Measurements from ENCODE around the gene DAB2IP.

The DAB2IP gene

GRCh38 chr9:121757281-121757585 lies 105.8 kb downstream of the DAB2IP start:
- no peak for DNase-seq (ENCODE audit: low read depth in 2 of 2, low spot score in 1 of 2)

- no peak for DNase-seq (ENCODE audit: low read depth in 2 of 2, low spot score in 1 of 2)
Measured at GRCh38 chr9:121758693-121759092, 107.3 kb downstream of the DAB2IP start.

- DNase-seq (ENCODE audit: low read depth in 2 of 2, low spot score in 1 of 2), result no peak
Measured at GRCh38 chr9:121759996-121760395, 108.6 kb downstream of the DAB2IP start.

- DNase-seq (ENCODE audit: low read depth in 2 of 2, low spot score in 1 of 2), result no peak
Measured at GRCh38 chr9:121760571-121760970, 109.1 kb downstream of the DAB2IP start.

GRCh38 chr9:121763131-121763530 lies 111.7 kb downstream of the DAB2IP start:
- DNase-seq (ENCODE audit: low read depth in 2 of 2, low spot score in 1 of 2), result no peak

- DNase-seq (ENCODE audit: low read depth in 2 of 2, low spot score in 1 of 2), result no peak
Measured at GRCh38 chr9:121763561-121764370, 112.3 kb downstream of the DAB2IP start.

GRCh38 chr9:121764371-121764730 lies 112.9 kb downstream of the DAB2IP start:
- DNase-seq (ENCODE audit: low read depth in 2 of 2, low spot score in 1 of 2), result no peak

- no peak for DNase-seq (ENCODE audit: low read depth in 2 of 2, low spot score in 1 of 2)
Measured at GRCh38 chr9:121765021-121765950, 113.9 kb downstream of the DAB2IP start.

GRCh38 chr9:121766081-121766683 lies 114.7 kb downstream of the DAB2IP start:
- DNase-seq (ENCODE audit: low read depth in 2 of 2, low spot score in 1 of 2), result no peak

GRCh38 chr9:121767171-121767769 lies 115.8 kb downstream of the DAB2IP start:
- DNase-seq (ENCODE audit: low read depth in 2 of 2, low spot score in 1 of 2), result no peak

GRCh38 chr9:121768416-121769015 lies 117.1 kb downstream of the DAB2IP start:
- no peak for DNase-seq (ENCODE audit: low read depth in 2 of 2, low spot score in 1 of 2)

- DNase-seq (ENCODE audit: low read depth in 2 of 2, low spot score in 1 of 2), result no peak
Measured at GRCh38 chr9:121769939-121770338, 118.5 kb downstream of the DAB2IP start.

- no peak for DNase-seq (ENCODE audit: low read depth in 2 of 2, low spot score in 1 of 2)
Measured at GRCh38 chr9:121770415-121771273, 119.2 kb downstream of the DAB2IP start.

- DNase-seq (ENCODE audit: low read depth in 2 of 2, low spot score in 1 of 2), result no peak
Measured at GRCh38 chr9:121771418-121771817, 120.0 kb downstream of the DAB2IP start.

- no peak for DNase-seq (ENCODE audit: low read depth in 2 of 2, low spot score in 1 of 2)
Measured at GRCh38 chr9:121771851-121772599, 120.6 kb downstream of the DAB2IP start.

- no peak for DNase-seq (ENCODE audit: low read depth in 2 of 2, low spot score in 1 of 2)
Measured at GRCh38 chr9:121772600-121773285, 121.3 kb downstream of the DAB2IP start.

GRCh38 chr9:121773286-121773953 lies 122.0 kb downstream of the DAB2IP start:
- DNase-seq (ENCODE audit: low read depth in 2 of 2, low spot score in 1 of 2), result no peak

GRCh38 chr9:121773954-121774714 lies 122.7 kb downstream of the DAB2IP start:
- DNase-seq (ENCODE audit: low read depth in 2 of 2, low spot score in 1 of 2), result no peak
